CD4-positive, CD25-positive, alpha-beta regulatory T cell (primary cell): ENCODE results near the gene TFG. TPM values are rescaled to one million over a fixed set of nuclear protein-coding genes. Genes with fewer than 3 reads are reported as not detected.

Source experiments
- ATAC-seq, 2 donors: fragments of 150-1000 bp; cut with Tn5 transposase; one replicate each; pipeline ENCODE4 v1.10.0; 2021; ENCODE audit warnings: low read depth in 2 of 2, moderate number of reproducible peaks in 2 of 2, moderate library complexity in 1 of 2
- DNase-seq, 3 donors: peaks; one replicate each; pipeline versions ENCODE4 v3.0.0 to v3.0.0-alpha.2; 2012 to 2022; ENCODE audit warnings: mixed read lengths in 1 of 3
- H3K27ac ChIP-seq: one replicate; pipeline ENCODE4 v1.7.0; 2013; ENCODE audit warnings: mild to moderate bottlenecking, low read length; ENCODE audit not compliant: insufficient read depth, poor library complexity, severe bottlenecking
- H3K27me3 ChIP-seq: one replicate; pipeline ENCODE4 v1.7.0; 2013; ENCODE audit warnings: low read length; ENCODE audit not compliant: control insufficient read depth, insufficient read depth
- H3K36me3 ChIP-seq: one replicate; pipeline ENCODE4 v1.7.0; 2013; ENCODE audit warnings: mild to moderate bottlenecking, low read length, moderate library complexity; ENCODE audit not compliant: control insufficient read depth, insufficient read depth
- H3K4me1 ChIP-seq: 2 replicates; pipeline ENCODE4 v1.7.0; 2013; ENCODE audit warnings: mild to moderate bottlenecking, low read length; ENCODE audit not compliant: insufficient read depth, control insufficient read depth, poor library complexity, severe bottlenecking
- H3K4me3 ChIP-seq: one replicate; pipeline ENCODE4 v1.7.0; 2013; ENCODE audit warnings: low read depth, mild to moderate bottlenecking, low read length, moderate library complexity
- H3K9me3 ChIP-seq, 2 experiments: 1 replicate in 1 of 2; 2 replicates in 1 of 2; pipeline ENCODE4 v1.7.0; 2013; ENCODE audit warnings: low read length in 2 of 2, mild to moderate bottlenecking in 1 of 2, moderate library complexity in 1 of 2; ENCODE audit not compliant: control insufficient read depth in 2 of 2
- H3K27ac Mint-ChIP-seq, 3 donors: one replicate each; pipeline ENCODE4 v1.8.0; 2020 to 2022; ENCODE audit warnings: mild to moderate bottlenecking in 3 of 3, mixed read lengths in 3 of 3, moderate library complexity in 2 of 3
- H3K27me3 Mint-ChIP-seq: one replicate; pipeline ENCODE4 v1.8.0; 2022; ENCODE audit warnings: mild to moderate bottlenecking, mixed read lengths
- H3K36me3 Mint-ChIP-seq: one replicate; pipeline ENCODE4 v1.8.0; 2020; ENCODE audit warnings: mixed read lengths
- H3K4me1 Mint-ChIP-seq, 4 donors: one replicate each; pipeline ENCODE4 v1.8.0; 2020 to 2022; ENCODE audit warnings: mixed read lengths in 4 of 4, mild to moderate bottlenecking in 1 of 4
- H3K4me3 Mint-ChIP-seq, 4 donors: one replicate each; pipeline ENCODE4 v1.8.0; 2020 to 2022; ENCODE audit warnings: mild to moderate bottlenecking in 4 of 4, mixed read lengths in 4 of 4, moderate library complexity in 3 of 4
- H3K9me3 Mint-ChIP-seq, 7 donors: one replicate each; pipeline ENCODE4 v1.8.0; 2020 to 2022; ENCODE audit warnings: mixed read lengths in 7 of 7, mild to moderate bottlenecking in 3 of 7, moderate library complexity in 2 of 7
- polyA plus RNA-seq, 4 donors: library from polyadenylated mRNA; unstranded; fragments of 300-500 nt; fragmentation: Illumina TruSeq; gene quantifications; one replicate each; pipeline ENCODE4 v1.2.3, GENCODE V29; 2021
- total RNA-seq: library from RNA; stranded (reverse); gene quantifications from one replicate; pipeline ENCODE4 v1.2.3, GENCODE V29; 2022

TFG gene
- total and polyA plus RNA-seq, 5 donors from 2014 or later: 46.9 to 56.3 (median 47.1) TPM

GRCh38 chr3:100759159-100759558 lies 49.9 kb downstream of the TFG start:
- Histone ChIP-seq H3K27ac (no peak overlapping the region), H3K36me3 (no peaks in the 10 kb centered on the region), H3K4me1 (no peaks in the 10 kb centered on the region), H3K27me3 (no peaks in the 10 kb centered on the region), H3K4me3 (no peak overlapping the region), H3K9me3 (no peaks in the 10 kb centered on the region)
- no peak overlapping the region for H3K27ac Mint-ChIP-seq
- no peak overlapping the region for H3K4me3 Mint-ChIP-seq
- DNase-seq: no peak
- peaks cover 0 to 1% (median 0%) of the 10 kb centered on the region in 7 donors for H3K9me3 Mint-ChIP-seq
- no peaks in the 10 kb centered on the region for H3K27me3 Mint-ChIP-seq
- H3K36me3 Mint-ChIP-seq: peaks cover 8% of the 10 kb centered on the region
- H3K4me1 Mint-ChIP-seq: peaks cover 0 to 8% (median 2%) of the 10 kb centered on the region in 4 donors
- no peak for ATAC-seq

- H3K9me3 Mint-ChIP-seq: peaks cover 0 to 1% (median 0%) of the 10 kb centered on the region in 7 donors
- no peaks in the 10 kb centered on the region for H3K27me3 Mint-ChIP-seq
- Histone ChIP-seq H3K4me3 (no peak overlapping the region), H3K36me3 (no peaks in the 10 kb centered on the region), H3K27ac (no peak overlapping the region), H3K27me3 (no peaks in the 10 kb centered on the region), H3K4me1 (no peaks in the 10 kb centered on the region), H3K9me3 (no peaks in the 10 kb centered on the region)
- H3K4me3 Mint-ChIP-seq: no peak overlapping the region
- ATAC-seq: no peak
- peaks cover 7% of the 10 kb centered on the region for H3K36me3 Mint-ChIP-seq
- DNase-seq: no peak
- H3K4me1 Mint-ChIP-seq: peaks cover 0 to 8% (median 2%) of the 10 kb centered on the region in 4 donors
- H3K27ac Mint-ChIP-seq: no peak overlapping the region
Observed at GRCh38 chr3:100759950-100760349, 50.7 kb downstream of the TFG start.

DNA sequence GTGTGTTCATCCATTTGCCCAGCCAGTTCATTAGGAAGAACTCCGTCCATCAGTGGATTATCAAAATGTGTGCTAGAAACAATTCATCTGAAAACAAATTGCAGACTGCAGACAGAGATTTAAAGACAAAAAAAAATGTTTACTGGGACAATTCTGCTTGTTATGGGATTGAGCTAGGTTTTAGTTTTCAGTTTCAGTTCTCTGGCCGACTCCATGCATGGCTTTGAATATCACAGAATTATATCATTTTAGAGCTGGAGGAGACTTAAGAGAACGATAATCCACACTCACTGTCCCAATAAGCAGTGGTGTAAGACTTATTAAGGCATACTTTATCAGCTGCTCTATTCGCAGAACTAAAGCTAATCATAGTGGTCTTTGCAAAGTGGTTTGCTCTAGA lies 51.1 kb downstream of the TFG start:
- Mint-ChIP-seq H3K4me1 (peaks cover 0 to 8% (median 2%) of the 10 kb centered on the region in 4 donors), H3K27me3 (no peaks in the 10 kb centered on the region)
- ATAC-seq: no peak

GRCh38 chr3:100761211-100761942 lies 52.1 kb downstream of the TFG start:
- peaks cover 0 to 1% (median 0%) of the 10 kb centered on the region in 7 donors for H3K9me3 Mint-ChIP-seq
- no peak overlapping the region for H3K4me3 ChIP-seq
- no peaks in the 10 kb centered on the region for H3K27me3 ChIP-seq
- H3K4me3 Mint-ChIP-seq: no peak overlapping the region
- peak; percentile 70 to 77 for ATAC-seq
- no peaks in the 10 kb centered on the region for H3K27me3 Mint-ChIP-seq
- H3K36me3 Mint-ChIP-seq: peaks cover 3% of the 10 kb centered on the region
- peaks cover 0 to 8% (median 2%) of the 10 kb centered on the region in 4 donors for H3K4me1 Mint-ChIP-seq
- no peak overlapping the region for H3K27ac Mint-ChIP-seq
- H3K36me3 ChIP-seq: no peaks in the 10 kb centered on the region
- H3K9me3 ChIP-seq: no peaks in the 10 kb centered on the region
- DNase-seq: peak in 1 of 3 donors; percentile 26
- no peak overlapping the region for H3K27ac ChIP-seq
- H3K4me1 ChIP-seq: no peaks in the 10 kb centered on the region

More for the DNA sequence above, 51.1 kb downstream of the TFG start:
- H3K4me3 Mint-ChIP-seq: no peak overlapping the region
- no peak overlapping the region for H3K27ac ChIP-seq
- H3K9me3 Mint-ChIP-seq: peaks cover 0 to 1% (median 0%) of the 10 kb centered on the region in 7 donors
- no peak overlapping the region for H3K4me3 ChIP-seq
- H3K9me3 ChIP-seq: no peaks in the 10 kb centered on the region
- H3K27ac Mint-ChIP-seq: no peak overlapping the region
- no peaks in the 10 kb centered on the region for H3K4me1 ChIP-seq
- no peak for DNase-seq
- H3K36me3 Mint-ChIP-seq: peaks cover 4% of the 10 kb centered on the region
- no peaks in the 10 kb centered on the region for H3K27me3 ChIP-seq
- no peaks in the 10 kb centered on the region for H3K36me3 ChIP-seq

GRCh38 chr3:100761951-100762350 lies 52.7 kb downstream of the TFG start:
- no peak overlapping the region for H3K27ac Mint-ChIP-seq
- H3K4me1 Mint-ChIP-seq: peaks cover 0 to 8% (median 2%) of the 10 kb centered on the region in 4 donors
- no peak for ATAC-seq
- peaks cover 3% of the 10 kb centered on the region for H3K36me3 Mint-ChIP-seq
- no peaks in the 10 kb centered on the region for H3K4me1 ChIP-seq
- H3K9me3 Mint-ChIP-seq: peaks cover 0 to 1% (median 0%) of the 10 kb centered on the region in 7 donors
- H3K9me3 ChIP-seq: no peaks in the 10 kb centered on the region
- H3K36me3 ChIP-seq: no peaks in the 10 kb centered on the region
- no peak overlapping the region for H3K4me3 ChIP-seq
- no peaks in the 10 kb centered on the region for H3K27me3 Mint-ChIP-seq
- H3K4me3 Mint-ChIP-seq: no peak overlapping the region
- no peak overlapping the region for H3K27ac ChIP-seq
- H3K27me3 ChIP-seq: no peaks in the 10 kb centered on the region
- no peak for DNase-seq

DNA sequence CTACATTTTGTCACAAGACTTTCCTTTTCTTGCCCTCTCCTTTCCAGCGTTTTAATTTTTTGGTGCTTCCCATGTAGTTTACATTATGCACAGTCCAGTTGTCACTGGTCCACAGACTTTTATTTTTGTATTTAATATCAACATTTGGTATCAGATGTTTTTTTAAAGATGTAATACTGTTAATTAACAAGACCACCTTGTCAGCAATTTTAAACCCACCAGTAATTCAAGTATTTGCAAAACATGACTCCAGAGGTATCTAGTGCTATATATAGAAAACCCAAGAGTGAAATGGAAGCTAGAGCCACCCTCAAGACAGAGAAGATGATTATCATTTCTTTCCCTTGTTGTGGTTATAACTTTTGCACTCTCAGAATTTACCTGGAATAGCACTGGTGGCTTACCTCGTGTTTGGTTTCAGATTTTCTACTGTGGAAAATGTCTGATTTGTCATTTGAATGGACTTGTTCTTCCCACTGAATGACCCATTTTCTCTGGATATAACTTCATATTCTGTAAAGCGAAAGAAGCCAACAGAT lies 56.2 kb downstream of the TFG start:
- no peaks in the 10 kb centered on the region for H3K27me3 ChIP-seq
- H3K9me3 ChIP-seq: no peaks in the 10 kb centered on the region
- H3K4me1 Mint-ChIP-seq: no peaks in the 10 kb centered on the region
- H3K27ac ChIP-seq: no peak overlapping the region
- no peak overlapping the region for H3K27ac Mint-ChIP-seq
- no peaks in the 10 kb centered on the region for H3K27me3 Mint-ChIP-seq
- peaks cover 3% of the 10 kb centered on the region for H3K36me3 Mint-ChIP-seq
- H3K4me3 ChIP-seq: no peak overlapping the region
- H3K9me3 Mint-ChIP-seq: no peaks in the 10 kb centered on the region
- ATAC-seq: no peak
- no peaks in the 10 kb centered on the region for H3K4me1 ChIP-seq
- no peak overlapping the region for H3K4me3 Mint-ChIP-seq
- DNase-seq: no peak
- no peaks in the 10 kb centered on the region for H3K36me3 ChIP-seq

DNA sequence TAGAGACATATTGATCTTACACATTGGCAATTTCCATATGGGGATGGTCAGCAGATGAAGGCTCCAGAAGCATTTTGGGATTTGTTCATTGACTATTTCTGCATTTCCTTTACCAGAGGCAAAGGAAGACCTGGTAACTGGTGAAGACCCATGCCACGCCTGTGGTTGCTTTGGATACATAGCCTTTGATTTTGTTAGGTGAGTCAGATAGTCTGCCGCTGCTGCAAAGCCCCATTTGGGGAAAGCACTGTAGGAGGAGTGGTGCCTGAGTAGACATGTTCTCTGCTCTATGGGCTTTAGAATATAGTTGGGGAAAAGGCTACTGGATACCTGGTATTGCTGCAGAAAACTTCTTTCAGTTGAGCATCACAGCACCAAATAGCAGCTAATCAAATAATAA lies 56.8 kb downstream of the TFG start:
- ATAC-seq (no peak), DNase-seq (no peak)
- Histone ChIP-seq H3K4me3 (no peak overlapping the region), H3K27ac (no peak overlapping the region), H3K4me1 (no peaks in the 10 kb centered on the region), H3K36me3 (no peaks in the 10 kb centered on the region), H3K27me3 (no peaks in the 10 kb centered on the region), H3K9me3 (no peaks in the 10 kb centered on the region)
- no peaks in the 10 kb centered on the region for H3K4me1 Mint-ChIP-seq
- no peaks in the 10 kb centered on the region for H3K27me3 Mint-ChIP-seq
- peaks cover 3% of the 10 kb centered on the region for H3K36me3 Mint-ChIP-seq
- no peak overlapping the region for H3K4me3 Mint-ChIP-seq
- H3K9me3 Mint-ChIP-seq: no peaks in the 10 kb centered on the region
- H3K27ac Mint-ChIP-seq: no peak overlapping the region

DNA sequence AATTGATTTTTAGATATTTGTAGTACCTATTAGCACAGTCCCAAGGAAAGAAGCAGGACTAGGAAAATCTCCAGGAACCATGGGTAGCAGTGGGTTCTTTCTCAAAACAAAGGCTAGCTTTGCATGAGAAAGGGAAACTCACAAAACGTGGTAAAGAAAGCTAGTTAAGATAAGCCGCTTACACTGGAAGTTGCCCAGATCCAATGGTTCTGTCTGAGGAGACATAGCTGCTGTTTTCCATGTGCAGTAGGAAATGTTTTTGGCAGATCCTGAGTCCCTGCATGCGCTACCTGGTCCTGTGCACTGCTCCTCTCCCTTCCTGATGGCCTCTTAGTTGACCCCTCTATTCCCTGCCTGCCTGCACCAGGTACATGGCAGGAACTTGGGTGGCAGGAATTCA lies 60.4 kb downstream of the TFG start:
- H3K36me3 Mint-ChIP-seq: no peaks in the 10 kb centered on the region
- H3K4me3 ChIP-seq: no peak overlapping the region
- no peak overlapping the region for H3K4me3 Mint-ChIP-seq
- no peaks in the 10 kb centered on the region for H3K4me1 Mint-ChIP-seq
- H3K27me3 ChIP-seq: no peaks in the 10 kb centered on the region
- no peaks in the 10 kb centered on the region for H3K9me3 ChIP-seq
- no peak overlapping the region for H3K27ac ChIP-seq
- no peaks in the 10 kb centered on the region for H3K4me1 ChIP-seq
- DNase-seq: no peak
- H3K27ac Mint-ChIP-seq: no peak overlapping the region
- no peaks in the 10 kb centered on the region for H3K27me3 Mint-ChIP-seq
- peaks cover 0 to 4% (median 0%) of the 10 kb centered on the region in 7 donors for H3K9me3 Mint-ChIP-seq
- no peaks in the 10 kb centered on the region for H3K36me3 ChIP-seq
- no peak for ATAC-seq
